ENCODE results near the gene TUBGCP4. TPM values are rescaled to one million over a fixed set of nuclear protein-coding genes. Genes with fewer than 3 reads are reported as not detected.

The TUBGCP4 gene
- total and polyA plus RNA-seq, 9 of the 15 experiments (the other 6 are each of a cell fraction or from before 2014, with no cell fraction given), result 10.7 to 50.2 (median 29.6) TPM

- no peak for TF ChIP-seq SNRNP70 (optimal IDR thresholded peaks at IDR 0.05; ENCODE audit: low read depth, low read length)
- no peak for TF ChIP-seq MECOM (CRISPR knock-in tag; IDR thresholded peaks at IDR 0.05)
- TF ChIP-seq RAD51 (IDR thresholded peaks at IDR 0.05; ENCODE audit: borderline replicate concordance, low read depth), result peak; percentile 40; the same call in 1 of the 2 replicates
- TF ChIP-seq ILK (tag; IDR thresholded peaks at IDR 0.05; ENCODE audit: borderline replicate concordance, low read depth), result no peak
- TF ChIP-seq MYC (IDR thresholded peaks at IDR 0.05; ENCODE audit: low read depth, low read length), result peak; percentile 31
- TF ChIP-seq MYC (CRISPR knock-in tag; IDR thresholded peaks at IDR 0.05; ENCODE audit: borderline replicate concordance, low read depth), result no peak; the same call in 1 of the 2 replicates
- TF ChIP-seq RCOR1 (IDR thresholded peaks at IDR 0.05; ENCODE audit: borderline replicate concordance in 1 of 2, low read depth in 2 of 2, low read length in 2 of 2), result peak in 1 of 2 experiments; percentile 52; a peak in 2 of 4 replicates
- TF ChIP-seq MEIS2 (IDR thresholded peaks at IDR 0.05; ENCODE audit: partially characterized antibody), result peak; percentile 33
- TF ChIP-seq THRAP3 (IDR thresholded peaks at IDR 0.05; ENCODE audit: borderline replicate concordance), result no peak
- no peak for TF ChIP-seq ARID3B (CRISPR knock-in tag; IDR thresholded peaks at IDR 0.05; ENCODE audit: borderline replicate concordance)
- peak; percentile 67 for TF ChIP-seq NBN (IDR thresholded peaks at IDR 0.05; ENCODE audit: low read depth)
- TF ChIP-seq PHF20 (IDR thresholded peaks at IDR 0.05; ENCODE audit: partially characterized antibody), result peak; percentile 9
- no peak for TF ChIP-seq ZNF175 (CRISPR knock-in tag; IDR thresholded peaks at IDR 0.05; ENCODE audit: low read depth)
- TF ChIP-seq ZNF311 (CRISPR knock-in tag; IDR thresholded peaks at IDR 0.05), result no peak
- TF ChIP-seq POLR3G (IDR thresholded peaks at IDR 0.05; ENCODE audit: extremely low read depth, insufficient read length, insufficient replicate concordance), result no peak
- 0 out of 2 replicates have a peak, but pooled peaks have one; percentile 30 for TF ChIP-seq ARID1B (IDR thresholded peaks at IDR 0.05)
- TF ChIP-seq ZNF347 (CRISPR knock-in tag; IDR thresholded peaks at IDR 0.05; ENCODE audit: low read depth), result no peak
- no peak for TF ChIP-seq BRF2 (IDR thresholded peaks at IDR 0.05; ENCODE audit: borderline replicate concordance, insufficient read depth, insufficient read length)
- no peak for TF ChIP-seq ZBTB9 (CRISPR knock-in tag; IDR thresholded peaks at IDR 0.05)
- no peak for TF ChIP-seq ZNF239 (CRISPR knock-in tag; IDR thresholded peaks at IDR 0.05)
- TF ChIP-seq MBD2 (IDR thresholded peaks at IDR 0.05; ENCODE audit: borderline replicate concordance, low read depth), result no peak
Measured at GRCh38 chr15:43370975-43371974, at the start of gene TUBGCP4, which contains the start of gene ZSCAN29 (continued).

Data from K562 (cell line).